IPS-15b (cell line): ENCODE results near the gene MICALL2.

ENCODE experiments used
- H3K27me3 ChIP-seq: one replicate; pipeline ENCODE4 v1.6.1; 2013; ENCODE audit warnings: low read length; ENCODE audit not compliant: control insufficient read depth, insufficient read depth
- H3K36me3 ChIP-seq: one replicate; pipeline ENCODE4 v1.6.1; 2013; ENCODE audit warnings: low read length; ENCODE audit not compliant: control insufficient read depth, insufficient read depth
- H3K4me1 ChIP-seq: one replicate; pipeline ENCODE4 v1.6.1; 2013; ENCODE audit warnings: mild to moderate bottlenecking, low read length; ENCODE audit not compliant: control insufficient read depth, insufficient read depth
- H3K4me3 ChIP-seq: one replicate; pipeline ENCODE4 v1.5.1; 2013; ENCODE audit warnings: low read depth, low read length
- H3K9ac ChIP-seq: one replicate; pipeline ENCODE4 v1.6.1; 2013; ENCODE audit warnings: low read depth, mild to moderate bottlenecking, low read length
- H3K9me3 ChIP-seq: one replicate; pipeline ENCODE4 v1.6.1; 2013; ENCODE audit warnings: mild to moderate bottlenecking, low read length; ENCODE audit not compliant: control insufficient read depth, insufficient read depth

MICALL2 gene

DNA sequence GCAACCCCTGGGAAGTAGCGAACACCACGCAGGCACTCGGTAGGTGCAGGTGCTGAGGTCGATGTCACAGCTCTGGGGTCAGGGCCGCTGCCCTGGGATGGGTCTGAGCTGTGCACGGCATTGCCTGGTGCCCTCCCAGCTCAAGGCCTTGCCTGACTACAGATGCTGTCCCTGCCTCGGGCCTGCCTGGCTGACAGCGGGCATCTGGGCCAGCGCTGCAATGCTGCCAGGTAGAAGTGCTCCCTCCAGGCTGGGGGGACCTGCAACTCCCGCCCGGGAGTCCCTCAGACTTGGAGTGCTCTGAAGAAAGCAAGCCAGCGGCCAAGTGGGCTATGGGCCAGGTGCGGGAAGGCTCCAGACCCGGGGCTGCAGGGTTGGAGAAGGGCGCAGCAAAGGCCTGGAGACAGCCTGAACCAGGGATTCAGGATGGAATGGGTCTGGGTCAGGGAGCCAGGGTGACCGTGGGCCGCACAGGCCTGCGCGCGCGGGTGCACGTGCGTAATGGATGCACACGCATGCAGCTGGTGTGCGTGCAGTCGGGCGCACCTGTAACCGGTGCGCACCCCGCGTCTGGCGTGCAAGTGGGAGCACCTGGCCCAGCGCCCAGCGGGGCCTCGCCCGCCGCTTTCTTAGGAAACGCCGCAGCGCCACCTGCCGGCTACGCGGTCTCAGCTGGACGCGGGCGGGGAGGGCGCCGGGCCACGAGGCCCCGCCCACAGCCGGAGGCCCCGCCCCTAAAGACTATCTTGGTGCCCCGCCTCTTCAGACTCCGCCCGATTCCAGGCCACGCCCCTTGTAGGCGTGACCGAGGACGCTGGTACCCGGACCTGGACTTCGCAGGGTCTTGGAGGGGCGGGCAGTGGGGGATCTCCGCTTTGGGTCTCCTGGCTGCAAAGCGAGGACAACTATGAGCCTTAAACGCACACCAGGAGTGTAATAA lies 46.7 kb downstream of the MICALL2 start:
- Histone ChIP-seq H3K36me3 (no peaks in the 10 kb centered on the region), H3K4me3 (peak overlapping the region; percentile 37), H3K27me3 (peaks cover 12% of the 10 kb centered on the region), H3K9me3 (no peaks in the 10 kb centered on the region), H3K4me1 (no peaks in the 10 kb centered on the region), H3K9ac (no peak overlapping the region)

DNA sequence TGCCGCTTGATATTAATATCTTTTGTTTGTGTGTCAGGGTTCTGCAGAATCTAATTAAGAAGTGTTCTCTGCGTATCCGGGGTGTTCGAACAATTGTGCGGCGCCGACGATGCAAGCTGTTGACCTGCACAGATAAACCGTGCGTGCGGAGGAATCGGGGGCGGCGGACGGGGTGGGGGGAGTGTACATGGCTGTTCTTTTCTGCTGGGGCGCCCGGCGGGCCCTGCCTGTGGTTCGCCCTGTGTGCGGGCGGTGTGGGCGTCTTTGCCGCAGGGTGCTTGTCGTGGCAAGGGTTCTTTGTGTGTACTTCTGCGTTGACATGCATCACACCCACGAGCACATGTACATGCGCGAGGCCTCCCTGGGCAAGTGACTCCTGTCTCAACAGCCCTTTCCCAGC lies 47.9 kb downstream of the MICALL2 start:
- Histone ChIP-seq H3K4me1 (no peaks in the 10 kb centered on the region), H3K9ac (no peak overlapping the region), H3K36me3 (no peaks in the 10 kb centered on the region), H3K9me3 (no peaks in the 10 kb centered on the region), H3K27me3 (peaks cover 12% of the 10 kb centered on the region), H3K4me3 (no peak overlapping the region)

DNA sequence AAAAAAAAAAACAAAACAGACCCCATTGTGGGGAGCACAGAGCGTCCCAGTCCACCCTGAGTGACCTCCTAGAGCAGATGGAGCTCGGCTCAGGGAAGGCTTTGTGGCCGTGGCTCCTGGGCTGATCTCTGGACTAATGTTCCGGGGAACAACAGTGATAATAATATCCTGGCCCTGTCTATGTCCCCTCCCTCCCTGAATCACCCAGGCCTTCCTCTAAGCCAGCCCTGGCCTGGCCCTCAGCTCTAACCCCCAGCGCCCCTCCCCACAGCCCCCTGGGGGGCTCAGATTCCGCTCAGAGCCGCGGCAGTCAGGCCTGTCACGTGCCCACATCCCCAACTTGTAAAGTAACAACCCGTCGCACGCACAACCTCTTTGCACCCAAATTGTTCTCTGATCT lies 48.3 kb downstream of the MICALL2 start:
- Histone ChIP-seq H3K4me1 (no peaks in the 10 kb centered on the region), H3K27me3 (peaks cover 12% of the 10 kb centered on the region), H3K9me3 (no peaks in the 10 kb centered on the region), H3K4me3 (no peak overlapping the region), H3K9ac (no peak overlapping the region), H3K36me3 (no peaks in the 10 kb centered on the region)

DNA sequence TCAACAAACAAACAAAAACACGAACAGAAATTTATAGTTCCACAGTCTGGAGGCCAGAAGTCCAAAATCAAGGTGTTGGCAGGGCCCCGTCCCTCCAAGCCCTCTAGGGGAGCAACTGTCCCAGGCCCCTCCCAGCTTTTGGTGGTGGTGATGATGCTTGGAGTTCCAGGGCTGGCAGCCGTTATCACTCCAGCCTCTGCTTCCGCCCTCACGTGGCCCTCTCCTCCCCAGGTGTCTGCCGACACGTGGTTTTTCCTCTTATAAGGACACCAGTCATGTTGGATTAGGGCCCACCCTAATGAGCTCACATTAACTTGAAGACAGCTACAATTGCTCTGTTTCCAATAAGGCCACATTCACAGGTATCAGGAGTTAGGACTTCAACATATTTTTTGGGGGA lies 49.7 kb downstream of the MICALL2 start:
- H3K27me3 ChIP-seq = peaks cover 12% of the 10 kb centered on the region
- H3K4me1 ChIP-seq = no peaks in the 10 kb centered on the region
- no peak overlapping the region for H3K4me3 ChIP-seq
- H3K9me3 ChIP-seq = no peaks in the 10 kb centered on the region
- no peak overlapping the region for H3K9ac ChIP-seq
- H3K36me3 ChIP-seq = no peaks in the 10 kb centered on the region

DNA sequence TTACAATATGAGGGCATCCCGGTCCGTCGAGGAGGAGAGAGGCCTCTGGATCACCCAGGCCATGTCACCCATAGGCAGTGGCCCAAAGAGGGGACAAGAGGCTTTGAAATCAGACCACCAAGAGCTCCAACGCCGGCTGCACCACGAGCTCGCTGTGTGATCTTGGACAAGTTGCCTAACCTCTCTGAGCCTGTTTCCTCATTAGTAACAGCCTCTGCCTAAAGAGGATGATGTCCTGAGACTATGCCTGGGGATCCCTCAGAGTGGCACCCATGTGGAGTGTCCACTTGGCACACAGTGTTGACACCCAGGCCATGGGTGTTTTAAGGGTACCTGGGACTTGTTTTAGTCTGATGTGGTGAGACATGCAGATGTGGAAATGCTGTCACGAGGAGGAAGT lies 50.8 kb downstream of the MICALL2 start:
- Histone ChIP-seq H3K27me3 (peaks cover 18% of the 10 kb centered on the region), H3K4me1 (no peaks in the 10 kb centered on the region)

DNA sequence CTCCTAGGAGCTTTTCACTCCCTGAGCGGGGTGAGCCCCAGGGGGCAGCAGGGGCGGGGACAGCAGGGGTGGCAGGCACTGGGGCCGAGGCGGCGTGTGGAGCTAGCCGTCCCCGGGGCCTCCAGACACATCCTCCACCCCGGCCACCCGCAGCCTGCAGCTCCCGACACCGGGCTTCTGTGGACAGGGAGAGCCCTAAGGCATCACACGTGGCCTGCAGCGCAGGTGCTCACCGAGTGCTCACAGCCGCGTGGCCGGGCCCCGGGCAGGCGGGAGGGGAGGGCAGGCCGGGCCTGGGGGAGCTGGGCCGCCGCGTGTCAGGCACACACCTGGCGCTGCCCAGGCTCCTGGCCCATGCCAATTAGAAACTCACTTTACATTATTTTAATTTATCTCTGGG lies 51.4 kb downstream of the MICALL2 start:
- no peak overlapping the region for H3K9ac ChIP-seq
- no peaks in the 10 kb centered on the region for H3K9me3 ChIP-seq
- H3K36me3 ChIP-seq = no peaks in the 10 kb centered on the region
- peaks cover 19% of the 10 kb centered on the region for H3K27me3 ChIP-seq
- no peak overlapping the region for H3K4me3 ChIP-seq
- H3K4me1 ChIP-seq = no peaks in the 10 kb centered on the region

More for the DNA sequence above, 50.8 kb downstream of the MICALL2 start:
- H3K4me3 ChIP-seq = no peak overlapping the region
- no peaks in the 10 kb centered on the region for H3K9me3 ChIP-seq
- no peaks in the 10 kb centered on the region for H3K36me3 ChIP-seq
- no peak overlapping the region for H3K9ac ChIP-seq

DNA sequence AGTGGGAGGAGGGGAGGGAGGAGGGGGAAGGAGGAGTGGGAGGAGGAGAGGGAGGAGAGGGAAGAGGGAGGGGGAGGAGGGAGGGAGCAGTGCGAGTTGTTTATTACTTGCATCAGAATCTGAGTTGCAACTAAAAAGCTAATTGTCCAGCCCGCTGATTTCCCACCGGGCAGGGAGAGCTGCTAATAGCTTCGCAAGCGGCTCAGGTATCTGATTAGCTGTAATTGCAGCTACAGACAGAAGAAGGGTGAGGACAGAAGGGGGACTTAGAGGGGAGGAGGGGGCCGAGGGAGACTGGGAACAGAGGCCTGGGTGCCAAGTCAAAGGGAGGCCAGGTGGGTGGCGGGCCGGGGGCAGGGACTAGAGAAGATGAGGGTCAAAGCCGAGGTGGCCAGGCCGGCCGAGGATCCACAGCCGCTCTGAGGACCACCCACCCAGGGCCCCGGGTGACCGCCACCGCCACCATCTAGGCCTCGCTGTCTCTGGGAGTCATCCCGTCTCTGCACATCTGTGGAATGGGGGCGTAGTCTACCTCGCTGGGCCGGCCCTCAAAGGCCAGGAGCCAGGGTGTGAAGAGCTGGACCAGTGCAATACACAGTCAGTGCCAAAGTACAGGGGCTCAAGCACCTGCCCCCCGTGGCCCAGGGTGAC lies 54.2 kb downstream of the MICALL2 start:
- H3K27me3 ChIP-seq = peaks cover 20% of the 10 kb centered on the region
- no peak overlapping the region for H3K4me3 ChIP-seq
- no peaks in the 10 kb centered on the region for H3K9me3 ChIP-seq
- no peaks in the 10 kb centered on the region for H3K36me3 ChIP-seq
- H3K9ac ChIP-seq = no peak overlapping the region
- peaks cover 2% of the 10 kb centered on the region for H3K4me1 ChIP-seq

DNA sequence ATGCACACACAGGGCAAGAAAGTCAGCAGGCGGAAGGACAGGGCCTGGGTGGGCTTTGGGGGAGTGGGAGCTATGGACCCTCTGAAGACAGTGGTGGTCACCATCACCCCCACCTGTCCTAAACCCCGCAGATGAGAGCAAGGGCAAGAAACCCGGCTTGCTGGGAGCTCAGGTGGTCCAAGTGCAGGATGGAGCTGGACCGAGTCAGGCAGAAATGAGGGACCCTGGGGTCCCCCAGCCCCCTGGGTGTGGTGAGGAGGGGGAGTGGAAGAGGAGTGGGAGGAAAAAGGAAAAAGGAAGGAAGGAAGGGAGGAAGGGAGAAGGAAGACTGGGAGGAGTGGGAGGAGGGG lies 54.8 kb downstream of the MICALL2 start:
- H3K9ac ChIP-seq = no peak overlapping the region
- H3K9me3 ChIP-seq = no peaks in the 10 kb centered on the region
- no peaks in the 10 kb centered on the region for H3K36me3 ChIP-seq
- H3K4me1 ChIP-seq = peaks cover 2% of the 10 kb centered on the region
- H3K27me3 ChIP-seq = peaks cover 20% of the 10 kb centered on the region
- peak overlapping the region; percentile 39 for H3K4me3 ChIP-seq

DNA sequence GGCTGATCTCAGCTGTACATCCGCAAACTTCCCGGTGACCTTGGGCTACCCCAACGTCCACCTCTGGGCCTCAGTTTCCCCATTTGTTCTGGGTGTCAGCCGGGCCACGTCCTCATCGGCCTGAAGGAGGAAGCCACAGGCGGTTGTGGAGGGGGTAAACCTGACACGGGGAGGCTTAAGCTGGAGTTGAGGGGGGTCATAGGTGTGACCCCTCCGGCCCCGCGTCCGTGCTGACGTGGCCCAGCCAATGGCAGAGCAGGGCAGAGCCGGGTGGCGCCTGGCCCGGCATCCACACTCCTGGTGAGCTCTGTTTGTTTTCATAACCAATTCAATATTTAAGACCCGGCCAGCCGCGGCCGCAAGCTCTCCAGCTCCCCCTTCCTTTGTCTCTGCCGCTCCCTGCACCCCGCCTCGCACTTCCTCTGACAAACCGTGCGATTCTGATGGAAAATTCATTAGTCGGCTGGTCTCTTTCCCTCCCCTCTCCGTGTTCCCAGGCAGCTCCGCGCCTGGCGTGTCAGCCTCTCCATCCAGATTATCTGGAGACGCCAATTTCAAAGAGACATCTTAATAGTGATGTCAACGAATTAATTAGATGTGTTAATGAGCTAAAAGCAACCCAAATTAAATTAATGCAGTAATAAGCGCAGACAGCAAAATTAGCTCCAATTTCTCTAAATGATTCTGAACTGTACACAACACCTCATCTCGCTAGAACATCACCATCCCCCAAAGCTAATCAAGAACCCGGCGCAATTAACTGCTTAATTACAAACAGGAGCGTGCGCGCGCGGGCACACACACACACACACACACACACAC lies 55.4 kb downstream of the MICALL2 start:
- Histone ChIP-seq H3K9me3 (no peaks in the 10 kb centered on the region), H3K4me3 (peak overlapping the region; percentile 39), H3K9ac (no peak overlapping the region), H3K4me1 (peaks cover 2% of the 10 kb centered on the region), H3K36me3 (no peaks in the 10 kb centered on the region), H3K27me3 (peaks cover 20% of the 10 kb centered on the region)

DNA sequence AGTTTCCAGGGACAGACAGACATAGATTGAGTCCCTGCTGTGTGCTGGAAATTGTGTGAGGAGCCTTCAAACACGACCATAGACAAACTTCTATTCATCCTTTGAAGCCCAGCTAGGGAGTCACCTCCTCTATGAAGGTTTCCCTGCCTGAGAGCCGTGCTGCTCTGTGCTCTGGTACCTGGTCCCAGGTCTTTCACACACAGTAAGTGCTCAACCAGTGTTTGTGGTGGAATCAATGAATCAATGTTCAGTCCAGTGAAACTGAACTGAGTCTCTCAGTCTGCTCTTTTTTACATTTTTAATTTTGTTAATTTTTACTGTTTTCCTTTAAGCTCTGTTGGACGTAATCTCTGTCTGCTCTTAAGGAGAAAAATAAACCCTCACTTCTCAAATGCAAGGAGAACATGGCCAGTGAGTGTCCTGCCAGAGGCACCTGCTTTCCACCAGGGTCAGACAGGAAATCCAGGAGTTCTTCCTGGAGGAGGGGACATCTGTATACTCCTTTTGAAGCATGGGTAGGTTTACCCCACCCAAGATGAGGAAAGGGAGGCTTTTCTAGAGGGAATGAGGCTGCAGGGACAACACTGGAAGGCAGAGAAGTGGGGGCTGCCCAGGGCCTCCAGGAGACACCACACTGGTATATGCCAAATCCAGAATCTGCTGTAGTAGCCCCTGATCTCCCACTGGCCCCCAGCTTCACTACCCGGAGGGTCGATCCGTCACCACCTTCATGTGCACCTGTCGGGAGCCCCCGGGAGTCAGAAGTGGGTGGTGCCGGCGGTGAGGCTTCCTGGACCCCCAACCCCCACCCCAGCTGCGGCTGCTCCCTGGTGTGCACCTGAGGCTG lies 56.3 kb downstream of the MICALL2 start:
- peaks cover 2% of the 10 kb centered on the region for H3K4me1 ChIP-seq
- H3K4me3 ChIP-seq = peak overlapping the region; percentile 39
- H3K27me3 ChIP-seq = peaks cover 20% of the 10 kb centered on the region
- no peaks in the 10 kb centered on the region for H3K9me3 ChIP-seq
- no peak overlapping the region for H3K9ac ChIP-seq
- H3K36me3 ChIP-seq = no peaks in the 10 kb centered on the region
